ENCODE results near the gene CREB3L2. TPM values are rescaled to one million over a fixed set of nuclear protein-coding genes. Genes with fewer than 3 reads are reported as not detected.

Gene CREB3L2
- polyA plus RNA-seq, 1 of the 3 experiments (the other 2 are of a cell fraction): 22.9 TPM

GRCh38 chr7:137862964-137863363, 138.9 kb downstream of the CREB3L2 start:
- no peaks in the 10 kb centered on the region for H4K20me1 ChIP-seq (ENCODE audit: insufficient read depth)
- WGBS (ENCODE audit: low lambda C conversion rate): 94% methylated on average over 2 of the region's 2 CpGs
- peaks cover 12% of the 10 kb centered on the region for H3F3A ChIP-seq (replicated peaks; ENCODE audit: insufficient read depth)
- H3K9me2 ChIP-seq: no peaks in the 10 kb centered on the region
- H3K27me3 ChIP-seq (ENCODE audit: insufficient read depth): no peaks in the 10 kb centered on the region
- no peak overlapping the region for H3K4me3 ChIP-seq (ENCODE audit: low read depth in 2 of 2, low read length in 1 of 2)
- no peak for TF ChIP-seq FOSL2 (IDR thresholded peaks at IDR 0.05; ENCODE audit: borderline replicate concordance, low read depth)
- TF ChIP-seq TAF1 (IDR thresholded peaks at IDR 0.05; ENCODE audit: borderline replicate concordance, low read depth, low read length): no peak
- TF ChIP-seq CTCF (IDR thresholded peaks at IDR 0.05): no peak
- no peak for TF ChIP-seq JUND (IDR thresholded peaks at IDR 0.05)
- no peak for TF ChIP-seq USF1 (IDR thresholded peaks at IDR 0.05; ENCODE audit: borderline replicate concordance, low read depth)
- no peak for TF ChIP-seq GATA2 (CRISPR knock-in tag; IDR thresholded peaks at IDR 0.05)
- no peak for TF ChIP-seq RFX5 (IDR thresholded peaks at IDR 0.05; ENCODE audit: low read length)
- no peak for TF ChIP-seq NFIC (IDR thresholded peaks at IDR 0.05; ENCODE audit: borderline replicate concordance)
- TF ChIP-seq IRF3 (IDR thresholded peaks at IDR 0.05; ENCODE audit: low read depth, low read length): no peak
- no peaks in the 10 kb centered on the region for H3K4me1 ChIP-seq (ENCODE audit: control insufficient read depth in 1 of 2, insufficient read depth in 2 of 2, low read depth in 1 of 2, low read length in 1 of 2)
- no peak for DNase-seq
- no peak overlapping the region for H3K4me2 ChIP-seq
- no peak overlapping the region for H3K27ac ChIP-seq (ENCODE audit: low read depth in 2 of 2, low read length in 1 of 2)
- H2AFZ ChIP-seq (ENCODE audit: low read depth): no peak overlapping the region
- H3K9ac ChIP-seq: no peak overlapping the region
- peaks cover 53 to 83% of the 10 kb centered on the region in 2 experiments for H3K36me3 ChIP-seq (replicated peaks in 1 of 2; ENCODE audit: control insufficient read depth in 1 of 2, insufficient read depth in 2 of 2, low read length in 1 of 2)
- no peaks in the 10 kb centered on the region for H3K79me2 ChIP-seq (ENCODE audit: insufficient read depth)
- POLR2A ChIA-PET: no interaction called here
- CTCF ChIA-PET: interaction anchor here (1.1 to 3.6 kb wide), 4 partner anchors 11 to 207 kb away, joined by 3 to 10 read pairs (median 6); no protein-coding TSS in a partner anchor
- H3K9me3 ChIP-seq: no peaks in the 10 kb centered on the region

- H3K9me3 ChIP-seq: no peaks in the 10 kb centered on the region
- peaks cover 48 to 77% of the 10 kb centered on the region in 2 experiments for H3K36me3 ChIP-seq (replicated peaks in 1 of 2; ENCODE audit: control insufficient read depth in 1 of 2, insufficient read depth in 2 of 2, low read length in 1 of 2)
- no peaks in the 10 kb centered on the region for H3K27me3 ChIP-seq (ENCODE audit: insufficient read depth)
- ChIA-PET POLR2A (no interaction called here), CTCF (interaction anchor here (1.1 to 3.6 kb wide), 3 partner anchors 11 to 206 kb away, joined by 3 to 10 read pairs (median 6); no protein-coding TSS in a partner anchor)
- H3K79me2 ChIP-seq (ENCODE audit: insufficient read depth): no peaks in the 10 kb centered on the region
- TF ChIP-seq EP300 (IDR thresholded peaks at IDR 0.05; ENCODE audit: borderline replicate concordance in 1 of 2, low read depth in 1 of 2, low read length in 1 of 2): no peak
- no peak for TF ChIP-seq MEF2A (IDR thresholded peaks at IDR 0.05; ENCODE audit: borderline replicate concordance, low read depth)
- no peak for TF ChIP-seq EZH2phosphoT487 (IDR thresholded peaks at IDR 0.05; ENCODE audit: borderline replicate concordance, low read depth)
- no peak for TF ChIP-seq NFIC (IDR thresholded peaks at IDR 0.05; ENCODE audit: borderline replicate concordance)
- H3K4me3 ChIP-seq (ENCODE audit: low read depth in 2 of 2, low read length in 1 of 2): no peak overlapping the region
- H3K4me1 ChIP-seq (ENCODE audit: control insufficient read depth in 1 of 2, insufficient read depth in 2 of 2, low read depth in 1 of 2, low read length in 1 of 2): no peaks in the 10 kb centered on the region
- no peak overlapping the region for H3K9ac ChIP-seq
- H3K27ac ChIP-seq (ENCODE audit: low read depth in 2 of 2, low read length in 1 of 2): no peak overlapping the region
- no peak overlapping the region for H2AFZ ChIP-seq (ENCODE audit: low read depth)
- H3K4me2 ChIP-seq: no peak overlapping the region
- H3K9me2 ChIP-seq: no peaks in the 10 kb centered on the region
- no peak for DNase-seq
- peaks cover 12% of the 10 kb centered on the region for H3F3A ChIP-seq (replicated peaks; ENCODE audit: insufficient read depth)
- no peaks in the 10 kb centered on the region for H4K20me1 ChIP-seq (ENCODE audit: insufficient read depth)
- WGBS (ENCODE audit: low lambda C conversion rate): 82% methylated on average over 4 of the region's 4 CpGs
These were observed 139.5 kb downstream of the CREB3L2 start for GRCh38 chr7:137862358-137862757.

Measured in SK-N-SH (cell line).